HTR-8/SVneo (cell line): ENCODE data around the gene SRRM3.
"Not testable (repeated sequence)": the region's sequence is repeated elsewhere in the genome, so short reads cannot be mapped to it uniquely, and the experiment has no call there.

Experiments used
- DNase-seq: peaks from one replicate; pipeline ENCODE4 v3.0.0; 2011; ENCODE audit warnings: low spot score, mixed read lengths; ENCODE audit not compliant: insufficient read length
- FAIRE-seq: peaks from 2 replicates; lab custom pipeline; 2011; peaks lifted over from hg19 to GRCh38; lab: Jason Lieb, UNC

SRRM3 gene

GRCh38 chr7:76185187-76185896 is 16.4 kb upstream of the SRRM3 start:
- FAIRE-seq (no peak), DNase-seq (no peak)

GRCh38 chr7:76187272-76187671 is 14.4 kb upstream of the SRRM3 start:
- DNase-seq: no peak

GRCh38 chr7:76189276-76189675 is 12.4 kb upstream of the SRRM3 start:
- FAIRE-seq (no peak), DNase-seq (no peak)

More at GRCh38 chr7:76187272-76187671, 14.4 kb upstream of the SRRM3 start:
- FAIRE-seq: no peak

GRCh38 chr7:76191783-76192240 is 9.9 kb upstream of the SRRM3 start:
- DNase-seq: peak; percentile 18
- FAIRE-seq: no peak

- FAIRE-seq (no peak), DNase-seq (no peak)
These were observed 8.2 kb upstream of the SRRM3 start for GRCh38 chr7:76193466-76193865.

- FAIRE-seq: no peak
These were observed 7.8 kb upstream of the SRRM3 start for GRCh38 chr7:76193883-76194282.

GRCh38 chr7:76196786-76197185 is 4.9 kb upstream of the SRRM3 start:
- DNase-seq (no peak), FAIRE-seq (no peak)

More at GRCh38 chr7:76193883-76194282, 7.8 kb upstream of the SRRM3 start:
- no peak for DNase-seq

- FAIRE-seq (no peak), DNase-seq (no peak)
These were observed 3.5 kb upstream of the SRRM3 start for GRCh38 chr7:76198202-76198601.

- no peak for DNase-seq
- no peak for FAIRE-seq
These were observed 952 bp downstream of the SRRM3 start for GRCh38 chr7:76202666-76203030.

- DNase-seq (no peak), FAIRE-seq (no peak)
These were observed 2.5 kb downstream of the SRRM3 start for GRCh38 chr7:76204147-76204546.

GRCh38 chr7:76206633-76207032 is 4.9 kb downstream of the SRRM3 start:
- no peak for DNase-seq
- FAIRE-seq: no peak

- FAIRE-seq (no peak), DNase-seq (no peak)
These were observed 7.6 kb downstream of the SRRM3 start for GRCh38 chr7:76209310-76209709.

GRCh38 chr7:76211216-76211615 is 9.5 kb downstream of the SRRM3 start:
- no peak for FAIRE-seq

GRCh38 chr7:76215349-76215748 is 13.7 kb downstream of the SRRM3 start:
- DNase-seq, FAIRE-seq: not testable (repeated sequence)

More at GRCh38 chr7:76211216-76211615, 9.5 kb downstream of the SRRM3 start:
- DNase-seq: no peak

GRCh38 chr7:76216381-76217082 is 14.8 kb downstream of the SRRM3 start:
- no peak for DNase-seq

GRCh38 chr7:76217942-76218566 is 16.4 kb downstream of the SRRM3 start:
- FAIRE-seq (no peak), DNase-seq (no peak)

More at GRCh38 chr7:76216381-76217082, 14.8 kb downstream of the SRRM3 start:
- FAIRE-seq: no peak

GRCh38 chr7:76220185-76221057 is 18.7 kb downstream of the SRRM3 start:
- no peak for DNase-seq
- FAIRE-seq: no peak

- no peak for DNase-seq
- FAIRE-seq: no peak
These were observed 20.6 kb downstream of the SRRM3 start for GRCh38 chr7:76222333-76222732.

GRCh38 chr7:76222839-76223238 is 21.1 kb downstream of the SRRM3 start:
- no peak for FAIRE-seq
- no peak for DNase-seq

GRCh38 chr7:76223286-76223972 is 21.7 kb downstream of the SRRM3 start:
- no peak for DNase-seq
- no peak for FAIRE-seq
